CD4-positive, alpha-beta T cell treated with Interleukin-1 beta for 1 hour (primary cell): ENCODE results near the gene STARD10.

Experiments used
- DNase-seq, 2 donors: peaks; one replicate each; pipeline ENCODE4 v3.0.0-alpha.2; 2020 to 2022

Gene STARD10, protein sequence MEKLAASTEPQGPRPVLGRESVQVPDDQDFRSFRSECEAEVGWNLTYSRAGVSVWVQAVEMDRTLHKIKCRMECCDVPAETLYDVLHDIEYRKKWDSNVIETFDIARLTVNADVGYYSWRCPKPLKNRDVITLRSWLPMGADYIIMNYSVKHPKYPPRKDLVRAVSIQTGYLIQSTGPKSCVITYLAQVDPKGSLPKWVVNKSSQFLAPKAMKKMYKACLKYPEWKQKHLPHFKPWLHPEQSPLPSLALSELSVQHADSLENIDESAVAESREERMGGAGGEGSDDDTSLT

DNA sequence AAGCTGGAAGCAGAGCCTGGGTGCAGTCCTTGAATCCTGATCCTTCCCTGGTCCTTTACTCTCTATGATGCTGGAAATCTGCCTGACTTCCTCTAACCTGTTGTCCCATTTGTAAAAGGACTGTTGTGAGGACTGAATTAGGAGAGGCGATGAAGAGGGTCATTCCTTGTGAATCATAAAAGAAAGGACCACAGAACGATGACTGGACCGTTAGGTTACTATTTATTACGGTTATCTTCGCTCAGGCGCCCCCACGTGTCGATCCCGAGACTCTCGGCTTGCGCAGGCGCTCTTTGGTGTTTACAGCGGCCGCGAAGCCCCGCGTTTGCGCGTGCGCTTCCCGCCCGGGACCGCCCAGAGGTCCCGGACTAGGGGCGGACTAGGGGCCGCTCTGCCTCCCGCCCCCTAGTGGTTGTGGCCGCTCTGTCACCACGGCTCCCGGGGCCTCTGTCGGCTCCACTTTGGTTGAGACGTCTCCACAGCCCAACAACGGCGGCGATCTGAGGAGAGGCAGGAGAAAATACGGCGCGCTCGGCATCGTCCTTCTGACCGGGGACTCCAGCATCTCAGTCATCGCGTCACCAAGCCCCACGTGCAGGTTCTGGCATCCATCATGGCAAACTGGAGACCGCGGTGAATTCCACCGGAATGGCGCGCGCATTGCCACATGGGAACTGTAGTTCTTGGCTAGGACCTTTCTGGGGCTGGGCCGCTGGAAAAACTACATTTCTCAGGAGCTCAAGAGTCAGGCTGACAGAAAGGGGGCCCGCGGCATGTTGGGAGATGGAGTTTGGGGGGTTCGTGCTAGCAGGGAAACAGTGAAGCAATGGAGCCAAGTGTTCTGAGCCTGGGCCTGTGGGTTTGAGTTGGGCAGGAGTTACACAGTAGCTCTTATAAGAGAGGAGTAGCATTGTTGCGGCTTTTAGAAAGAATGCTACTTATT lies at the start of gene STARD10:
Gene STARD10 (minus strand): TSS at position 623 of the 943 bp plus-strand sequence. CDS start 12,866 bp downstream, outside the sequence.
- peak; percentile 96 for DNase-seq

DNA sequence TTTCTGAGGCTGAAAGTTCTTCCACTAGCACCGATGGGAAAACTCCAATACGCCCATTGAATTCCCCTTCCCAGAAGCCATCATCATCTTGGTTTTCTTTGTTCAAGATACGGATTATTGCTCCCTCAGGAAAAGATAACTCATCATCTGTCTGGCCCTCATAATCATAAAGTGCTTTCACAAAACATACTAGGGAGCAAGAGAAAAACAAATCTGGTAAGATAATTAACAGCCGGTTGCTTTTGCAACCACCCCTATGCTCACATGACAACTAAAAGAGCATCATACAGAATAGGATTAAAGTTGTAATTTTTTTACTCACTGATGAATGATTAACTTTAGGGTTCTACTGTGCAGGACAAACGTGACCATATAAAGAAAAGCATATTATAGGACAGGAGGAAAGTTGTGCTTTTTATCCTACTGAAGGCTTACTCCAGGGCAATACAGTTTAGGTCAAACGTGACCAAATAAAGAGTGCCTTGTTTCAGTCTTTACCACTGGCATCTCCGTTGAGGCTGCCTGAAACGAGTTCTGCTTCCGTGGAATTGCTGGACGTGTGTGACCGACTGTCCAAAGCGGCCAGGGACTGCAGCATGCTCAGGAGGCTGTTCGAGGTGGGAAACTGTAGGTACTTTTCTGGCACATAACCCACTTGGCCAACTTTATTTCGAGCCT lies 48.9 kb upstream of the STARD10 start:
- DNase-seq, result no peak

DNA sequence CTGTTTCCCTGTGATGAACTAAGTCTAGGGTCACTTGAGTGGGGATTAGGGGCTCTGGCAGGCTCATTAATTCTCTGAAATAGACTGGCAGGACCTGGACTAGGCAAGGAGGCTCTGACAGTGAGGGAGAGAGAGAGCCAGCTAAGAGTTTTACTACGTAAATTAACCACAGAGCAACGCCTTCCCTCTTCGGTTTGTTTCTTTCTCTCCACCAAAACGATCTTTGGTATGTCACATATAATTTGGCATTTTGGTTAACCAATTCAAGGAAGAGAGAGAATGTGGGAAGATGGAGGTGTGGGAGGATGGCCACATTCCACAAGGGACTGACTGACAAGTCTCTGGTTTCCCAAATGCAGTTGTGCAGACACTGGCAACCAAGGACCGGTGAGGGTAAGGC lies 48.3 kb upstream of the STARD10 start:
- DNase-seq, result no peak

DNA sequence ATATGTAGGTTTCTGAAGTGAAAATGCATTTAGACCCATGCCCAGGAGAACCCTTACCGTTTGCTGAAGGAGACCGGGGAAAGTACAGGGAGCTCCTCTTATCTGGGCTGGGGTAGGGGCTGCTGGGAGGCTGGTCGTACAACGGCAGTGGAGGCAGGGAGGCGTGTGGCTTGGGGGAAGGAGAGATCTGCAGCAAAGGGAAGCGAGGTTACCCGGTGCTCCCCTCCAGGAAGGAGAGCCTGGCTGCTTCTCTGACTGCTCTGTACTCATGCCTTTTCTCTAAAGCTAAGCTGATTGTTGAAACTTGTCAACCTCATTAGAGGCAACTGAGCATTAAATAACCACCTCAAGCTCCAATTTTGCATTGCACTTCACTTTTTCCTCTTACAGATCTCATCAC lies 47.5 kb upstream of the STARD10 start:
- no peak for DNase-seq

DNA sequence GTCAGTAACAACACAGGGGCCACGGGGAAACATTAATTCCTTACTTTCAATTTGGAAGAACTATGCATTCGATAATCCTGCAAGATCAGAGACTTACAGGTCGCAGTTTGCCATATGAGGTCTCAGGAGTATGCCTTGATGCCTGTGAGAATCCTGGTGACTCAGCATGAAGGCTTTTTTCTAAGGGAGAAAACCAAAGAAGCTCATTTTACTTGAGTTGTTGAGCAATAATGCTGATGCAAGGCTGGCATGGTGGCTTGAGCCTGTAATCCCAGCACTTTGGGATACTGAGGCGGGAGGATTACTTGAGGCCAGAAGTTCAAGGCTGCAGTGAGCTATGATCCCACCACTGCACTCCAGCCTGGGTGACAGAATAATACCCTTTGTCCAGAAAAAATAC lies 46.9 kb upstream of the STARD10 start:
- no peak for DNase-seq

DNA sequence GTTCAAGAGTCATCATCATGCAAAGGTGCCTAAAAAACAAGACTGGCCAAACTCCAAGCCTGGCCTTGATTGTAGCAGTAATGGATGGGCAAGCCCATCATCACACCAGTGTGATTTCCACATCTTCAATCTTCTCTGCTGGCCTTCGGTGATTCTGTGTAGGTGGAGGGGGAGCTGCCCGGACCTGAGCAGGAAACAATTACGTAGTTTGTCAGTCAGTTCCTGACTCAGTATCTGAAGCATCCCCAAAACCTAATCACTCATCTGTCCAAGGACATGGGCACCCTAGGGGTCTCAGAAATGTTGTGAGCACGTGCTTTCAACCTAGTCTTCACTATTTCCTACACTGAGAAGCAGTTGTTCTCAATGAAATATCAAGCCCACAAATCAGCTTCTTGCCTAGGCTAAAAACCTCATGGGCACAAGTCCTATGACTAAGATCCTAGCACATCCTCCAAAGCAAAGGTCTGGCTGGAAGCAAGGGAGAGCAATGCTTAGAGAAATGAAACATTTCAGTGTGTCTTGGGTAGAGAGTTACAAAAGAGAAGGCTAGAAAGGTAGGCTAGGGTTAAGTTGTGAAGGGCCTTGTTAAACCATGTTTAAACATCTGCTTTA lies 45.0 kb upstream of the STARD10 start:
- no peak for DNase-seq

DNA sequence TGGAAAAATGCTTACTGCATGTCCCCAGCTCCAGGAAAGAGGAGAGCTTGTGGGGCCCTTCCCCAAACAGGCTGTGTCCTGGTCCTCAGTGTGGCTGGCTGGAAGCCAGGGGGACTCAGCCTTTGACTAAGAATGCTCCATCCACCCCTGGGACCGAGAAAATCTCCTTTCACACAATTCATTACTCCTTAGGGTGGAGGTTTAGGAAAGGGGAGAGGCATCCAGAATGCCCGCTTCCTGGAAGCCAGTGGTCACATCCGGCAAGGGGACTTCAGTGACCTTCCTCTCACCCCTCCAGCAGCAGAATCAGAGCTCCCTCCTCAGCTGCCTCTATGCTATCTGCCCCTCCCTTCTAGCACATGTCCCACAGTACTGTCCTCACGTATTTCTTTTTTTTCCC lies 42.3 kb upstream of the STARD10 start:
- DNase-seq, result no peak

DNA sequence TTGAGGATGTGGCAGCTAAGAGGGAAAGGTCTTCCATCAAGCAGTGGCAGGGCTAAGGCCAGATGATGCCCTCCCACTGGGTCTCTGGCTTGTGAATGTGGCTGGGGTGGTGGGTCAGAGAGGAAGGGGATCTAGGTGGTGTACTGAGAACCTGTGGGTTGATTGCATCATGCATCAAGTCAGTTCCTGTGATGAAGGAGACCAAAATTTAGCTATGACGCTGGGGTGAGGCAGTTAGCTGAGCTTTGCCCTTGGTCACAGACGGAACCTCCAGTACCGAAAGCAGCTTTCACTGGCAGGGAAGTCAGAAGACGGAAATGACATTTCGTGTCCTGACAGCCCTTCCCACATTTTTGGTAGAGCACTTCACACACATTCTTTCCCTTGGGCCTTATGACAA lies 41.1 kb upstream of the STARD10 start:
- peak in 1 of 2 donors; percentile 54 for DNase-seq

DNA sequence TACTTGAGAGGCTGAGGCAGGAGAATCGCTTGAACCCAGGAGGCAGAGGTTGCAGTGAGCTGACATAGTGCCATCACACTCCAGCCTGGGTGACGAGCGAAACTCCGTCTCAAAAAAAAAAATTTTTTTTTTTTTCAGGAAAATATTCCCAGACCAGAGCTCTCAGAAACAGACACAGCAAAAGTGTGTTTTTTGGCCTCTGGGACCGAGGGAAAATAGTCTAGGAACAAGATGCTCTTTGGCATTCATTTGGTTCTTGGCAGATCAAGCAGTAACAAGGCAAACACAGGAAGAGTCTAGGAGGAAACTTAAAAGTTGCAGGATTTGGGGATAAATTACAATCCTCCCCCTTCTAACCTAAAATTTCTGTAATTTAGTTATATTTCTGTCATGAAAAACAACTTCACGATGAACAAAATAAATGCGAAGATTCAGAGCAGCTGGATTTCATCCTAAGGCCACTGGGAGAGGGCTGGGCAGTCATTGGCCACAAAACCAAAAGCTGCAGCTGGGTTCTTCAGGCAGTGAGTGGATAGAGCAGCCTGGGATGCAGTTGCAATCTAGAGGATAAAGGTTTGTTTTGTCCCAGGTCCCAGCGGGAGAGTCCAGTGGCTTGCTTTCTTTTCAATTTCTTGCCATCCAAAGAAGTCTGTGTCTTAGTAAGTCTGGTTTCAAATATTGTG lies 40.1 kb upstream of the STARD10 start:
- no peak for DNase-seq

DNA sequence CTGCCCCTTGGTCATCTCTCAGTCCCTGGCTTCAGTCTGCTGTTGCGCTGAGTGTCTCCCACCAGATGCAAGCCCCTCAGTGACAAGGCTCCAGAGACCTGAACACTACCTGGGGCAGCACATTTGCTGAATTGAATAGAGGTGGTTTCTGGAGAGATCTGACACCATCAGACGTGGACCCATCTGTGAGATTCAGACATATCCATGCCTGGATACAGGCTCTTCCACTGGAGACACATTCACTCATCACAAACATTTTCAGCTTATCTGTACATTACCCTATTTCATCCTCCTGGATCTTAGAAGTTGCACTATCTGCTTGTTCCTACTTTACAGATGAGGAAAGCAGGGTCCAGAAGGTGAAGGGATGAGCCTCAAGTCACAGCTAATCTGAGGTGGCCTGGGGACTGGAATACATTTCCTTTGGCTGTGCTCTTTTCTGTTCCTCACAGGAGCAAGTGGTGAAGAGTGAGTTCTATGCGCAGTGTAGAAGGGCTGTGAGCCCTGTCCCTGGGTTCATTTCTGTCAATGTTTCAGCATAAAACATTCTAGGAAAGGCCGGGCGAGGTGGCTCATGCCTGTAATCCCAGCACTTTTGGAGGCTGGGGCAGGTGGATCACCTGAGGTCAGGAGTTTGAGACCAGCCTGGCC lies 39.4 kb upstream of the STARD10 start:
- no peak for DNase-seq

DNA sequence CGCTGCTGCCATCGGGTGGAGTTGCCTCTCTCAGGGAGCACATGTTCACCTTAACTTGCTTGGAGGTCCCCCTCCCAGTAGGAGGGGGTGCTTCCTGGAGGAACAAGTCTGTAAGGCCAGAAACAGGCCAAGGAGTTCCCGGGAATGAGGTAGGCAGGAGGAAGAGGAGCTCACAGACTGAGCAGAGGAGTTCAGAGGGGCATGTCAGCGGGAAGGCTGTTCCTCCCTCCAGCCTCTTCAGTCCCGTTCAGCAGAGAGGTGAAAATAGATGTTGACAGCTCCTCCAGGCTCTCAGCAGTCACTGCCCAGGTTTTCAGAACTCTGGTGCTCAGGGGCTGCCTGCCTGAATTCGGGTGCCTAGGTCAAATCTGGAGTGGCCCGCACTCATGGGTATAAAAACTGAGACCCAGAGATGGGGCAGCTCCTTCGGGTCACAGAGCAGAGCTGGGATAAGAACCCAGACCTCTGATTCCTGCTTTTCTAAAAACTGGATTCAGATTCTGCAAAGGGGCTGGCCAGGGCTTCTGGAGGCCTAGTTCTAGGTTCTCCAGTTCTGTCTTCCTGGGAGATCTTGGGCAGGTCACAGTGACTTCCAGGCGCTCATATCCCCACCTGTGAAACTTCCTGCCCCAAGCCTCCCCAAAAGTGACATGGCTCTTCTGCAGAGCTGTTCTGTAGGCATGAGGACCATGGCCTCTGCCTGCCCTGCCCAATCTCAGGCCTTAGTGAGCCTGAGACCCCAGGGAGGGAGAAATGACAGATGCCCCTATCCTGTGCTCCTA lies 38.6 kb upstream of the STARD10 start:
- no peak for DNase-seq

DNA sequence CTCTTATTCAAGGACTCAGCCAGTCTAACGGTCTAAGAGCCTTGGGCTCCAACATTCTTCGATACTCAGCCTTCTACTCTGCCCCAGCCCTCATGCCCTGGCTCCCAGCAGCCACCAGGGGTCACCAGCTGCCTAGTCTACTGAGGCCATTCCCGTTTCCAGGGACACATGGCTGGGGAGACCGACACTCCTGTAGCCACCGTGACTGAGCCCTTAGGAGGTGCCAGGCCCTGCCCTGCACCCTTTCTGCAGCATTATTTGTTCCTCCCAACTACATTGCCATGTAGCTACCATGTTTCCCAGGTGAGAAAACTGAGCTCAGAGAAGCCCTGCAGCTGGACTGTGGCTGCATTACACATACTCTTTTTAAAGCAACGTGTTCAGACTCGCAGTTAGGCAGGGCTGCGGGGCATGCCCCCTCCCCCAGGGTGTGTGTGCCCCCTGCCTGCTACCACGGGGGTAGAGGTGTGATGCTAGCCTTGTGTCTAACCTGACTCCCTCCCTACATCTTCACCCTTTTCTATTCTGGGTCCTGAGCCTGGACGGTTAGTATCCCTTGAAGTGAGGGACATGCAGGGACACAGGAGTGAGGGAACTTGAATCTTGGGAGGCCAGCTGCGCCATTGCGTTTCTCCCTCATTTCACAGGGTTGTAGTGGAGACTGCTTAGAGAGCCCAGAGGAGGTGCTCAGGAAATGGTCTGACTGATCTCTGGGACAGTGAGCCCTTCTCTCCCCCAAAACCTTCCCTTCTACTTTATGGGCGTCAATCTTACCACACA lies 37.9 kb upstream of the STARD10 start:
- DNase-seq, result peak; percentile 61 to 62

DNA sequence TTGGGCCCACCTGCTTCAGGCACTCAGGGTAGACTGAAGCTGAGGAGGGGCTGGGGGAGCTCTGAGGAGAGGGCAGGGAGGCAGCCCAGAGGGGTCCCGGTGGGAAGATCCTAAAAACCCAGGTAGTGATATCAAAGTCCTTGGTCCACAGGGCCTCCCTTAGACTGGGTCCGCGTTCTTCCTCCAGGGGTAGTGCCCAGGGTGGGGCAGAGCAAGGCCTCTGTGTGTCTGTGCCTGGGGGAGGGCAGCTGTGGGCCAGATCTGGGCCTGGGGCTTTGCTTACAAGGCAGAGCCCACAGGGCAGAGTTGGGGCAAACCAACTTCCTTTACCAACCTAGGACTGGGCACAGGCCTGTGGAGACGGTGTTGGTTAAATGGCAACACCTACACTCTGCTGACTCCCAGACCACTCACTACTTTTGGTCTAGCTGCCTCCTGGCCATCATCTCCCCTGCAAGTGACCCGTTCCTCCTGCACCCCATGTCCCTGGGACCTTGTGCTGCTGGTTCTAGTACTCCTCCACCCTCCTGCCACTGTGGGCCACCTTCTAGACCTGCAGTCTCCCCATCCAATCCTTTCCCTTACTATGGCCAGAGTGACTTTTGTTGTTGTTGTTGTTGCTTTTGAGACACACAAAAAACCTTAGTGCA lies 36.2 kb upstream of the STARD10 start:
- no peak for DNase-seq

DNA sequence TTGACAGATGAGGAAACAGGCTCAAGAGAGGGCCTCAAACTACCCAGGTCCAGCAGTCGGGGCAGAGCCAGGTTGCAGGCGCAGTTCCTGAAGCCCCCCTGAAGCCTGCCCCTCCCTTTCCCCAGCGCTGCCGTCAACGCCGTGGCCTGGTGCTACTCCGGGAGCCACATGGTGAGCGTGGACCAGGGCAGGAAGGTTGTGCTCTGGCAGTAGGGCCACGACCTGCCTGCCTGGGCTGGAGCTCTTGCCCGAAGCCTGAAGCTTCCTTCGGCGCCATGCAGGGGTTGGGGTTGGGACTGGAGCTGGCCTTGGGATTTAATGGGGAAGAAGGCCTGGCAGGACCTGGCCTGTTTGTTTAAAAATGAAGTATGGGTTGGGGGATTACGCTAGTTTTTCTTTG lies 35.3 kb upstream of the STARD10 start:
- DNase-seq, result no peak

DNA sequence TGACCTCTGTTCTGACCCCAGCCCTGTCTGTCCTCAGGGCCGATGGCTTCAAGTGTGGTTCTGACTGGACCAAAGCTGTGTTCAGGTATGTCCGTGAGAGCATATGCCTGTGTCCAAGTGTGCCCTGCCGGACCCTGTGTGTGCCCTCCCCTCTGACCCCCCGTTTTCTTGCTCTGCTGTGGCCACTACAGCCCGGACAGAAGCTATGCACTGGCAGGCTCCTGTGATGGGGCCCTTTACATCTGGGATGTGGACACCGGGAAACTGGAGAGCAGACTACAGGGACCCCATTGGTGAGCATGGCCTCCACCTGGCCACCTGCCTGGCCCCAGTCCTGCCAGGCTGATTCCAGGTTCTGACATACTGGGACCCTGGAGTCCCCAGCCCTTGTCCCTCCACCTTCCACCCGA lies 34.9 kb upstream of the STARD10 start:
- DNase-seq, result no peak

DNA sequence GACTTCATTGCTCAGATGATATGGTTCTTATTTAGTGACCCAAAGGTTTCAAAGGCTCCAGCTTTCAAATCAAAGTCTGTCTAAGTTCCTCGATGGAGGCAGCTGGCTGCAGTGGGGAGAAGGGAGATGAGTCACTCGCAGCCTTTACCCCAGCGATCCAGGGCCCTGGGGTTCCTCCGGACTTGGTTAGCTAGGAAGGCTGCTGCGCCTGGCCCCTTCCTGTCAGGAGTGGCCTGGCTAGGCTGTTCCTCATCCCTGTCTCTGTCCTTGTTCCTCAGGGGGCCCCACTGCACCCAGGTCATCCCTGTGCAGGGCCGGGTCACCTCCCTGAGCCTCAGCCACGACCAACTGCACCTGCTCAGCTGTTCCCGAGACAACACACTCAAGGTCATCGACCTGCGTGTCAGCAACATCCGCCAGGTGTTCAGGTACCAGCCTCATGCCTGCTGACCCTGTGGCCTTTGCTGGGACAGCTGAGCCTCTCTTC lies 34.3 kb upstream of the STARD10 start:
- no peak for DNase-seq

DNA sequence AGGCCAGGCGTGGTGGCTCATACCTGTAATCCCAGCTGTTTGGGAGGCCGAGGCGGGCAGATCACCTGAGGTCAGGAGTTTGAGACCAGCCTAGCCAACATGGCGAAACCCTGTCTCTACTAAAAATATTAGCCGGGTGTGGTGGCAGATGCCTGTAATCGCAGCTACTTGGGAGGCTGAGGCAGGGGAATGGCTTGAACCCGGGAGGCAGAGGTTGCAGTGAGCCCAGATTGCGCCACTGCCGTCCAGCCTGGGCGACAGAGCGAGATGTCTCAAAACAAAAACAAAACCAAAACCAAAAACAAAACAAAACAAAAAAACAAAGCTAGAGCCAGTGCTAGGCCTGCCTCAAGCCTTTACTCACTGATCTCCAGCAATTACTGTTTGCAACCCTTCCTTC lies 33.8 kb upstream of the STARD10 start:
- peak in 1 of 2 donors; percentile 29 for DNase-seq

DNA sequence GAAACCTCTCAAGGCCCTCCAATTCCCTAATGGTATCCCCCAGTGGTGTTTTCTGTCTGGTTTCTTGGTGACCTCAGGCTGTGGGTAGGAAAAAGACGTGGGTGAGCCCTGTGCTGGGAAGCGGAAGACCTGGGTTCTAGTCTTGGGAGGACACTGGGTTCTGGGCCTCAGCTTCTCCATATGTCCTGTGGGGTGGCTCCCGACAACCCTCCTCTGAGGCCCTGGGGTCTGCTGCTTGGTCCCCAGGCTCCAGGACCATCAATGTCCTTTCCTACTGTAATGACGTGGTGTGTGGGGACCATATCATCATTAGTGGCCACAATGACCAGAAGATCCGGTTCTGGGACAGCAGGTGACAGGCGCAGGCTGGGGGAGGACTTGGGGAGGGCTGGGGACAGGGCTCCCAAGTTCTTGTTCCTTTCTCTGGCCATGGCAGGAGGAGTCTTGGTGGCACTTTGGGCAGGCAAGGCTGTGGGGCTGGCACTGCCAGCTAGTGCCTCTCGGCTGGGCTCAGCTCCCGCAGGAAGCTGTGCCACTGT lies 33.2 kb upstream of the STARD10 start:
- no peak for DNase-seq
